ENCODE measurements around the gene MXD1.

DNA sequence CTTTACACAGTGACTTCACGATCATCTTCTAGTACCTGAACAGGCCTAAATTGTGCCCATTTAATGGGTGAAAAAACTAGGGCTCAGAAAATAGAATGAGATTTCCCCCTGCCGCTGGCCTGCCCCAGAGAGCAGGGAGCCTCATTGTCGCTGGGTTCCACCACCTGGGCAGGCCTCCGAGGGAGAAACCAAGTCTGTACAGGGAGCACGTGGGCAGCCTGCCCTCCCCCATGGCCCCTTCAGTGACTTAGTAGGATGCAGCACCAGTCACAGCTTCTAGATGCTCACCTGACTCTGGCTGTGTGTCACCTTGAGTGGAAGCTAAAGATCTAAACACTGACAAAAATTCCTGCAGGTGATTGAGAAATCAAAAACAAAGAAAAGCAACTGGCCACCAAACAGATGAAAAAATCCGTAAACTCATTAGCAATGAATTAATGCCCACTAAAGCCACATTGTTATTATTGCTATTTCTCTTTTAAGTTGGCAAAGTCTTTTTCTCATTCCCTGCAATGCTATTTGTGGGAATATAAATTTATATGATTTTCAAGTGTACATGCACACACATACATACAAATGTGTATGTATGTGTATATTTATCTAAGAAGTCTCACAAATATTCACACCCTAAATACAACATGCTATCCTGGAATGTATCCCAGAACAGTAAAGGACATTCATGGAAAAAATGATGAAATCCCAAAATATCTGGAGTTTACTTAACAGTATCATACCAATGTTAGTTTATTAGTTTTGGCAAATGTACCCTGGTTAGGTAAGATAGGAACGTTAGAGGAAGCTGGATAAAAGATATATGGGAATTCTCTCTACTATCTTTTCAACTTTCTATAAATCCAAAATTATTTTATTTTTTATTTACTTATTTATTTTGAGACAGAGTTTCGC is 65.2 kb downstream of the MXD1 start:
- TF ChIP-seq, protein P1, sequence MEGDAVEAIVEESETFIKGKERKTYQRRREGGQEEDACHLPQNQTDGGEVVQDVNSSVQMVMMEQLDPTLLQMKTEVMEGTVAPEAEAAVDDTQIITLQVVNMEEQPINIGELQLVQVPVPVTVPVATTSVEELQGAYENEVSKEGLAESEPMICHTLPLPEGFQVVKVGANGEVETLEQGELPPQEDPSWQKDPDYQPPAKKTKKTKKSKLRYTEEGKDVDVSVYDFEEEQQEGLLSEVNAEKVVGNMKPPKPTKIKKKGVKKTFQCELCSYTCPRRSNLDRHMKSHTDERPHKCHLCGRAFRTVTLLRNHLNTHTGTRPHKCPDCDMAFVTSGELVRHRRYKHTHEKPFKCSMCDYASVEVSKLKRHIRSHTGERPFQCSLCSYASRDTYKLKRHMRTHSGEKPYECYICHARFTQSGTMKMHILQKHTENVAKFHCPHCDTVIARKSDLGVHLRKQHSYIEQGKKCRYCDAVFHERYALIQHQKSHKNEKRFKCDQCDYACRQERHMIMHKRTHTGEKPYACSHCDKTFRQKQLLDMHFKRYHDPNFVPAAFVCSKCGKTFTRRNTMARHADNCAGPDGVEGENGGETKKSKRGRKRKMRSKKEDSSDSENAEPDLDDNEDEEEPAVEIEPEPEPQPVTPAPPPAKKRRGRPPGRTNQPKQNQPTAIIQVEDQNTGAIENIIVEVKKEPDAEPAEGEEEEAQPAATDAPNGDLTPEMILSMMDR (IDR thresholded peaks at IDR 0.05; ENCODE audit: low read depth, low read length), result no peak
- no peak for TF ChIP-seq POLR2A (IDR thresholded peaks at IDR 0.05; ENCODE audit: extremely low read depth, insufficient read length)
- TF ChIP-seq, protein P2, sequence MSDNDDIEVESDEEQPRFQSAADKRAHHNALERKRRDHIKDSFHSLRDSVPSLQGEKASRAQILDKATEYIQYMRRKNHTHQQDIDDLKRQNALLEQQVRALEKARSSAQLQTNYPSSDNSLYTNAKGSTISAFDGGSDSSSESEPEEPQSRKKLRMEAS (IDR thresholded peaks at IDR 0.05; ENCODE audit: low read depth, low read length), result no peak
